ENCODE results near the gene NEUROD2.

The NEUROD2 gene

DNA sequence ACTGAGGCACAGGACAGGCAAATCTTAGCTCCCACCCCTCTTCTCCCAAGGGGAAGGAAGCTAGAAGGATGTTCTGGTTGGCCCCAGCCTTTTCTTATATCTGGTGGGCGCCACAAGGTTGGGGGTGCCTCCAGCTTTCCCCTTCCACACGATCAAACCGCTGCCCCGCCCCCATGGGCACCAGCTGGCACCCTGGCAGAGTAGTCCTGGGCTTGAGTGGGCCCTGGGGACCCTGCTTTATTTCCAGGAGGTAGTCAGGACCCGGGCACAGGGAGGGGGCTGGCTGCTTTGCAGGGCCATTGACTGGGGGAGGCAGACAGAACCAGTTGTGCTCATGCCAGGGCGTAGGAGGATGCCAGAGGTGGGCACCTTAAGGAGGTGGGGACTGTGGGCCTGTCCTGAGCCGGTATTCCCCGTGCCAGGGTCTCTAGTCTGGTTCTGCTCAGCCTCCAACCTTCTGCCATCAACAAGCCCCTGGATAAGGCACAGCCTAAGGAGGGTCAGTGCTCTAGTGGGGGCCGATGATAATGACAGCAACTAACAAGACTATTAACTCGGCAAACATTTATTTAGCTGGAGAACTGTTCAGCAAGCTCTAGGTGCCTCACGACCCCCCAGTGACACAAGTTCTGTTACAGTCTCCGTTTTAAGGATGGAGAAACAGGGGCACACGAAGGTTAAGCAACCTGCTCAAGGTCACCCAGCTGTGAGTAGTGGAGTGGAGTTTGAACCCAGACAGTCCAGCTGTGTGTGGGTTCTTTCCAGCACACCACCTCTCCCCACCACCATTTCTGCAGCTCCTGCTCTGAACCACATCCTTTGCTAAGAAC lies 11.5 kb upstream of the NEUROD2 start:
- no peak for DNase-seq (ENCODE audit: low read depth in 3 of 3, low spot score in 1 of 3)

DNA sequence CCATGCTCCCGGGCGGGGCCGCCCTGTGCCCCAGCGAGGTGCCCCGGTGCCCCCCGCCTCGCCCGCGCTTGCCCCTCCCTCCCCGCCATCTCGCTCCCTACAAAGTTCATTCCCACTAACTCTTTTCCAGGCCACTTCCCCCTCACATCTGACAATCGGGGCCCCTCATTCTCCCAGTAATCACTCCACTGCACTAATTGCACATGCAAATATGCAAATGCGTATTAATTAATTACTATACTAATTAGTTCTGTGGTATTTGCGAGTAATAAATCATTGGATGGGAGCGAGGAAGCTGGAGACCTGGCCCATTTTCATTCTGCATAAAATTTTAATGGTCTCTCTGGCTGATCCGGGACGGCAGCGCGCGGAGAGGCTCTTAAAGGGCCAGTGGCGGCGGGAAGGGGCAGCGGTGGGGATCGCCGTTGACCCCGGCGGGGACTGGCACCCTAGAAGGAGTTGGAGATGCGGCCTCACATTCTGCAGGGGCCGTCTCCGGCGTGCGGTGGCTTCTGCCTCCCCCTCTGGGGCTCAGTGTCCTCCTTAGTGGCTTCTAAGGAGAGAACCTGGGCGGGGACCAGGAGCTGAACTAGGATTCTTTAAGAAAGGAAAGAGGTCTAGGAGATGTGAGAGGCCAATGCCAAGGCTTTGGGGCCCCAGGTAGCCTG lies 10.7 kb upstream of the NEUROD2 start:
- DNase-seq (ENCODE audit: low read depth in 3 of 3, low spot score in 1 of 3), result no peak

DNA sequence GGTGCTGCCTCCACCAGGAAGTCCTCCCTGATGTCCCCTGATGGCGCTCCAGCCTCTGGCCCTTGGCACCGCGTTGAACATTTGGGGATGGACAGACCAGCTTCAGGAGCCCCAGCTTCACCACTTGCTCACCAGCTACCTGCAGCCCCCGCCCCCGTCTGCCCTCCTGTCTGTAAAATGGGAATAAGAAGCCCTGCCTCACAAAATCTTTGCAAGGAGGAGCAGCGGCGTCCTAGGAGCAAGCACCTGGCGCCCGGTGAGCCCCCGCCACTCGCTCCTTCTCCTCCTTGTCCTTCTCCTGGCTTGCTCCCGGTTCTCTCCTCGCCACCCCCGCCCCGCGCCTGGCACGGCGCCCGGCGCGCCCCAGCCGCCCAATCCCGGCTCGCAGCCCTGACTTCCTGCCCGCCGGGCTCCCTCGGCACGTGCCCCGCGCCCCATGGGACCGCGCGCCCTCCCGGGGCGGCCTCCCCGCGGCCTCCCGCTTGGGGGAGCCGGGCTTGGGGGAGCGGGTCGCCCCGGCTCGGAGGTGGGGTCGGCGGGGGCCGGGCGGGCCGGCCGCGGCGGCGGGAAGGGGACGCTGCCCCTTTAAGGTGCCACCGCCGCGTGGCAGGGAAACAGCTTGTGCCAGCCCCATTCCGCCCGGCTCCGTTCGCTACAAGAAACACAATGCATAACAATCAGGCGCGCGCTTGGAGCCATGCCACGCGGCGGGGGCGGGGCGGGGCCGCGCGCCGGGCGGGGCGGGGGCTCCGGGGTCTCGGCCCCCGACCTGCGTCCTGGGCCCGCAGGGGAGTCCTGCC lies 9.9 kb upstream of the NEUROD2 start:
- peak in 2 of 3 donors; percentile 10 to 47 for DNase-seq (ENCODE audit: low read depth in 3 of 3, low spot score in 1 of 3)

- DNase-seq (ENCODE audit: low read depth in 3 of 3, low spot score in 1 of 3), result no peak
Observed at GRCh38 chr17:39617100-39617445, 9.4 kb upstream of the NEUROD2 start.

GRCh38 chr17:39615434-39615833 lies 7.7 kb upstream of the NEUROD2 start:
- DNase-seq (ENCODE audit: low read depth in 3 of 3, low spot score in 1 of 3), result no peak

DNA sequence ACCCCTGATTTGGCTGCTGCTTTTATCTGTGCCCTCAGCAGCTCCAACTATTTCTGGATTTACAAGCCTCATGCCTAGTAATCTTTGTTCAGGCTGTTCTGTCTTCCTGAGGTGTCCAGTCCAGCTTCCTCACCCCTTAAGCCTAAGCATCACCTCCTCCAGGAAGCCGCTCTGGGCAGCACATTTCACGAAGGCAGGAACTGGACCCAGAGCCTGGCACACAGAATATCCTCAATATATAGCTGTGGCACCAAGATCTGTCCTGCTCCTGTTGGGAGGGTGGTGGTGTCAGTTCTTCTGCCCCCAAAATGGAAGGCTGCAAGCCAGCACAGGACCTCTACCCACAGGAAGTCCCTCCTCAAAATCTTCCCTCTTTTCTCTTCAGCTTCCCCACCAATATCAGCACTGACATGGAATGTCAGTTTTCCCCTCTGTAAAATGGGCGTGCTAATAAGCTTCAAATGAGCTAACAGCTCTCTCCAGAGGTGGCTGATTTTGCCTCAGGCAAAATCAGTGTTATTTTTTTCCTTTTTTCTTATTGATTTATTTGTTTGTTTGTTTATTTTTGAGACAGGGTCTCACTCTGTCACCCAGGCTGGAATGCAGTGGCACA lies 6.9 kb upstream of the NEUROD2 start:
- DNase-seq (ENCODE audit: low read depth in 3 of 3, low spot score in 1 of 3), result no peak

DNA sequence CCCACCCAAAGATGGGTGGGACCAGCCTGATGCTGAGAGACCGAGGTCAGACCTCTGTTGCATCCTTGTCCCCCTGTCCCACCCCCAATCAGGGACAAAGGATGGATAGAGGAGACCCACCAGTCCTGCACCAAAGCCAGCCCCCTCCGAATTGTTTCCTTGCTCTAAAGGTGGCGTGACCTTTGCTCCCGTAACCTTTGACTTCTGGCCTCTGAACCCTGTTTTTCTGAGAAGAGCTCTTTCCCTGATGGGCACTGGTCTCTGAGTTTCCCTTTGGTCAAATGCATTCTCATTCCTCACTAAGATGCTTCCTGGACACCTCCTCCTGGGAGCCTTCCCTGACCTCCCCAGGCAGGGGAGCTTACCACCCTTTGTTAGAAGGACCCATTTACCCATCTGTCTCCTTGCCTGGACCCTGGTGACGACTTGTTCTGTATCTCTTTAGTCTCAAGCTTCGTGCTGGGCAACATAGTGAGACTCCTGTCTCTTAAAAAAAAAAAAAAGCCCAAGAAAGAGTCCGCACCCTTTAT lies 5.3 kb upstream of the NEUROD2 start:
- DNase-seq (ENCODE audit: low read depth in 3 of 3, low spot score in 1 of 3), result no peak

DNA sequence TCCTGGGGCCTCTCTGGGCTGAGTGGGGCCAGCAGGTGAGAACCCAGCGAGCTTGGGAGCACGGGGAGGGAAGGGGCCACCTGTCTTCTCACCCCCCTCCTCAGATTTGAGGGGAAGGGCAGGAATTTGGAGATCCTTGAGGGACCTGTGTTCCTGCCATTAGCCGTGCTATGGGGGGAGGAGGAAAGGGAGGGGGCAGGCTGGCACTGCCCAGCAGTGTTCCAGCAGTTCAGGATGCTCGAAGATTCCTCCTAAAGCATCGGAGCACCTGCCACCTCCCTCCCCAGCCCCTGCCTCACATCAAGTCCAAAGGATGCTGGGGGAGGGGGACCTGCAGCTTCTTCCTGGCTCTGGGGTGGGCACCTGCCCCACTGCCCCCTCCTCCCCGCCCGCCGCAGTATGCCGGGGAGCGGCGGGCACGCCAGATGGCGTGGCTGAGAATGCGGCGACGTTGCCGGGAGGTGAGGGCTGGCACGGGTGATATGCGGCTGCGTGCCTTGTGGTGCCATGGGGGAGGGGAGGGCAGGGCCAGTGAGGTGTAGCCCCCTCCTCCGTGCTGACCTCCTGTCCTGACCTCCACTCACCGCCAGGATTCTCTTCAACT lies 4.7 kb upstream of the NEUROD2 start:
- DNase-seq (ENCODE audit: low read depth in 3 of 3, low spot score in 1 of 3), result no peak

- no peak for DNase-seq (ENCODE audit: low read depth in 3 of 3, low spot score in 1 of 3)
Observed at GRCh38 chr17:39611401-39612112, 3.8 kb upstream of the NEUROD2 start.

DNA sequence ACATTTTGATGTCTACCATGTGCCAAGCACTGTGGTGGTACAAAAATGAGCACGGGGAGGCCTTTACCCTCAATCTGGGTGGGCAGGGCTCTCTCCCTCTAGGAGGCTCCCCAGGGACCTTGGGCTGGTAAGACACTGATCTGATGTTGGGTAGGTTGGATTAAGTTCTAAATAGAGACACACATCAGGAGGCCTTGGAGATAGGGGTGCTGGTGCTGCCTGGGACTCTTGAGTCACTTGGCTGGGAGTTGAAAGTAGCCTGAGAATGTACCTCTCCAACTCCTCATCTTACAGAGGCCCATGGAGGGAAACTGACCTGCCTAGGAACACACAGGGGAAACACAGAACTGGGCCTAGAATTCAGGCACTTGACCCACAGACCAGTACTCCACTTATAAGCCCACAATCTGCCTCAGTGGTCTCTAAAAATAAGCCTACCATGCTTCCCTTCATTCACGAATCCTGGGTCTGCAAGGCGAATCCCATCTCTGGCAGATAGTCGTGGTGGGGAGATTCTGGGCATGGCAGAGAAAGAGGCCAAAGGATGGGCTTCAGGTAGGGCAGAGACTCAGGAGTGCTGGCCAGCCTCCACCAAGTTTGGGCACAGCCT lies 1.8 kb upstream of the NEUROD2 start:
- no peak for DNase-seq (ENCODE audit: low read depth in 3 of 3, low spot score in 1 of 3)

DNA sequence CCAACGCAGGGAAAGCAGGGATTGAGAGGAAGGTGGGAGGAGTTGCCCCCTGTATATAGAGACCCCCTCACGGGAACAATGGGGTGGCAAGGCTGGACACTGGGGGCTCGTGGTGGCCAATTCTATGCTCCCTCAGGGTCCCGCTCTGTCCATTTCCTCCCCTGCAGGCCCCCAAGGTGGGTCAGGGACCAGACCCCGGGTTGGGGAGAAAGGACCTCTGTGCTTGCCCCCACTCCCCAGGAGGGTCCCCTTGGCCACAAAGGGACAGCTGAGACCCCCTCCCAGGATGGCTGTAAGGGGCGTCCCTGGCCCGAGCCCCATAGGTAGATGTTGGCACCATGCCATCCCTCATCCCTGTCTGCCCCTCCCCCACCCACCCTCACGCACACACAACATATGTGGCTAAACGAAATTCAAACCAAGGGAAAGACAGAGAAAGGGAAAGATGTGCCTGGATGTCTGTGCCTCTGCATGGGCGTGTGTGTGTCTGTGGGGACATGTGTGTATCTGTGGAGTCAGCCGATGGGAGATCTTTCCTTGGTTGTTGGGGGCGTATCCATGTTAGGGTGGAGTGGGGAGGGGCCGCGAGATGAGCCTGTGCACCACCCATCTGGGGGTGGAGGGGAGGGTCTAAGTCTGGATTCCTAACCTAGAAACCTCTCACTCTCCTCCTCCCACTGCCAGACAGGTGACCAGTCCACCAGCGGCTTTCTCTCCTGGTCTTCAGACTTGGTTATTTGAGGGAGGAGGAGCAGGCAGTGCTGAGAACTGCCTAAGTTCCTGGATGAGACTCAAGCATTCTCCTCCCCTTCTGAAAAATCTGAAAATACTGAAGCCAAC lies 642 bp upstream of the NEUROD2 start:
- no peak for DNase-seq (ENCODE audit: low read depth in 3 of 3, low spot score in 1 of 3)

DNA sequence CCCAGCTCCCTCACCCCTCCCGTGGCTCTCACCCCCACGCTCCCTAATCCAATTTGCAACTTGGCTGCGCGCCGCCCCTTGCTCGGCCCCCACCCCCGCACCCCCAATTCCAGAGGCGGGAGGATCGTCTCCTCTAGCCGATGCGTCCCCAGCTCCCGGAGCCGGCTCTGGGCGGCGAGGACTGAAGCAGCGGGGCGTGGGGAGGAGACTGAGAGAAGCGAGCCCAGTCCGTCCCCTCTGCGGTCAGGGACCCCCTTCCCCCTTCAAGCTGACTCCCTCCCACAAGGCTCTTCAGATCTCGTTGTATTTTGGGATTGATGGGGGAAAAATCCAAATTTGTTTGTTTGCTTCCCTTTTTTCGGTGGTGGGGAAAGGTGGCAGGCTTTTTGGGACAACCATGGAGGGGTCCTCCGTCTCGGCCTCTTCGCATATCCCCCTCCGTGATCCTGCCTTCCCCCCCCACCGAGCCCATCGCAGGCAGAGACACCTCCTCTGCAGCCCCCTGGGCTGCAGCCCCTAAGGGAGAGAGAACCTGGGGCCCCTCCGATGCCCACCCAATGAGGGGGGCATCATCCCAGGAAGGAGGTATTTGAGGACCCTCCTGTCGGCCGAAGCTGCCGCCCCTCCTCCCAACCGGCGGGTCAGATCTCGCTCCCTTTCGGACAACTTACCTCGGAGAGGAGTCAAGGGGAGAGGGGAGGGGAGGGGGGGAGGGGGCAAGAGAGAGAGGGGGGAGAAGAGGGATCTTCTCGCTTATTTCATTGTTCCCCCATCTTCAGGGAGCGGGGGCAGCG lies 466 bp downstream of the NEUROD2 start:
- DNase-seq (ENCODE audit: low read depth in 3 of 3, low spot score in 1 of 3), result no peak

DNA sequence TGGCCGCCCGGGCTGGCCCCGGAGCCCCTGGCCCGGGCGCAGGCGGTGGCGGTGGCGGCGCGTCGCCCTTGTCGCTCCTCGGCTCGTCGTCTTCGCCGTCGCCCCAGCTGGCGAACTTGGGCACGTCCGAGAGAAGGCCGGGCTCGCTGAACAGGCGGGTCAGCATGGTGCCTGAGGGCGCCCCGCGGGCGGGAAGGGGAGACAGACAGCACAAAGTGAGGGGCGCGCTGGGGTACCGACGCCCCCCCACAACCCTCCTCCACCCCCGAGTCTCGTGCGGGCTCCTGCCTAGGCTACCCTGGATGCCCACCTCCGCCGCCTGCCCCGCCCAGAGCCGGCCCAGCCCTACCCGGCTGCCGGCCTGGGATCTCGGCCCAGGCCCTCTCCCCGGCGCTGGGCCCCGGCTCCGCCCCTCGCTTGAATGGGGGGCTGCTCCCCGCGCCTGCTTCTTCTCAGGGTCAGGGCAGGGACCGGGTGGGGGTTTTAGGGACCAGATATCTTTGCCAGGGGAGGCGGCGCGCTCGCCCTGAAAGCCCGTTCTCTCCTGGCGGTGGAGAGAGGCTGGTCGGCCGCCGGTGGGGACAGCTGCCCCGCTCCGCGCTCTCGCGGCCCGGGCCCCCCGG lies 1.2 kb downstream of the NEUROD2 start:
- DNase-seq (ENCODE audit: low read depth in 3 of 3, low spot score in 1 of 3), result no peak

- DNase-seq (ENCODE audit: low read depth in 3 of 3, low spot score in 1 of 3), result no peak
Observed at GRCh38 chr17:39605492-39606433, 2.0 kb downstream of the NEUROD2 start.

- no peak for DNase-seq (ENCODE audit: low read depth in 3 of 3, low spot score in 1 of 3)
Observed at GRCh38 chr17:39604911-39605491, 2.7 kb downstream of the NEUROD2 start.

DNA sequence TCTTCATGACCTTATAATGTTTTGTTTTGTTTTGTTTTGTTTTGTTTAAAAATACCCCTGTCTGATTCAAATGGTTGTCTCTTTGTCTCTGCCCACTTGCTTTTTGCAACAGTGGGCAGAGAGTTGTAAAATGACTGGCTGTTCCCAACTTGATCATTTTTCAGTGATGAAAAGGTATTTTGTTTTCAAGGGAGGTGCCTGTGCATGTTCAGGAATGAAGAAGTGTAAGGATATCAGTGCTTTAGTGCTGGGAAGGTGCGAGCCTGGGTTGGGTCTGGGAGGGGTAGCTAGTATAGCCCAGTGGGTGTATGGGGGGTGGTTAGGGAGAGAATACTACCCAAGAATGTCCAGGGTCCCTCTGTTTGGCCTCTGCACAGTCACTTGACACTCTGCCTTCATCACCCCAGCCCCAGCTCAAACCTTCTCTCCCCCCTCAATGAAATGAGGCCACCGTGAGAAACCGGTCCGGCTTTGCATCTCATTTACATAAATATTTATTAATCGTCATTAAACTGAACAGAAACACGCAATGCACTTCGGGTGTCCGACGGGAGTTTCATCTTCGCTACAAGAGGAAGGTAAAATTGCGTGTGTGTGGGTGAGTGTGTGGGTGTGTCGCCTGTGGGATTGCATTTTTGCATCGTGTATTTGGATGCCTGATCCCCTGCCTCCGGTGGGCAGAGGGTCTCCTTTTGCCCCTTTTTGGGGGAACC lies 4.3 kb downstream of the NEUROD2 start:
- DNase-seq (ENCODE audit: low read depth in 3 of 3, low spot score in 1 of 3), result no peak

All from stimulated activated CD4-positive, alpha-beta T cell treated with anti-CD3 and anti-CD28 coated beads, TNF-alpha, amount 100 ng/mL, for 1 hour (primary cell).